GM18517 (cell line): ENCODE data around the gene ALDH16A1.

Source experiments
- ATAC-seq: cut with Tn5 transposase; IDR thresholded peaks from one replicate; pipeline ENCODE4 v1.9.1; 2021; ENCODE audit warnings: mild to moderate bottlenecking, moderate library complexity; ENCODE audit not compliant: unreplicated experiment

The ALDH16A1 gene

DNA sequence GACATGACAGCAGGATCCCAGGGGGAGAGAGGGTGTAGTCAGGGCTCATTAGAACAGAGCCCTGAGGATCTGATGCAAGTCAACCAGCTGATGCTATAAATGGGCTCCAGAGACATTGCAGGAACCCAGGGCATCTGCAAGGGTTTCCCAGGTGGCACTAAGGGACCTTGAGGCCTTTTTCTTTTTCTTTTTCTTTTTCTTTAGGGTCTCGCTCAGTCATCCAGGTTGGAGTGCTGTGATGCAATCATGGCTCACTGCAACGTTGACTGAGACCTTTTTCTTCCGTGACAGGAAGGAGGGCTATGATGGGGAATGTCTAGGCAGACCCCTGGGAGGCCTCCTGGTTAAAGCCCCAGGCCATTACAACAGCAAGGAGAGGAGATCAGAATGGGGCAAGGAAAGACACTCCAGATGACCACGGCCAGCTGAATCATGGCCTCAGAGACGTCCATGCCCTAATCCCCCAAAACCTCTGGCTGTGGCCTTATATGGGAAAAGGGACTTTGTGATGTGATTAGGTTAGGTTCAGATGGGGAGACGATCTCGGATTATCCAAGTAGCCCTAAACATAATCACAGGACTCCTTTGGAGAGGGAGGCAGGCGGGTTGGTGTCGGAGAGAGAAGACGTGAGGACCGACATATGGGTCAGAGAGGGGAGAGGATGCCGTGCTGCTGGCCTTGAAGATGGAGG, 54.9 kb downstream of the ALDH16A1 start:
- ATAC-seq = no peak

DNA sequence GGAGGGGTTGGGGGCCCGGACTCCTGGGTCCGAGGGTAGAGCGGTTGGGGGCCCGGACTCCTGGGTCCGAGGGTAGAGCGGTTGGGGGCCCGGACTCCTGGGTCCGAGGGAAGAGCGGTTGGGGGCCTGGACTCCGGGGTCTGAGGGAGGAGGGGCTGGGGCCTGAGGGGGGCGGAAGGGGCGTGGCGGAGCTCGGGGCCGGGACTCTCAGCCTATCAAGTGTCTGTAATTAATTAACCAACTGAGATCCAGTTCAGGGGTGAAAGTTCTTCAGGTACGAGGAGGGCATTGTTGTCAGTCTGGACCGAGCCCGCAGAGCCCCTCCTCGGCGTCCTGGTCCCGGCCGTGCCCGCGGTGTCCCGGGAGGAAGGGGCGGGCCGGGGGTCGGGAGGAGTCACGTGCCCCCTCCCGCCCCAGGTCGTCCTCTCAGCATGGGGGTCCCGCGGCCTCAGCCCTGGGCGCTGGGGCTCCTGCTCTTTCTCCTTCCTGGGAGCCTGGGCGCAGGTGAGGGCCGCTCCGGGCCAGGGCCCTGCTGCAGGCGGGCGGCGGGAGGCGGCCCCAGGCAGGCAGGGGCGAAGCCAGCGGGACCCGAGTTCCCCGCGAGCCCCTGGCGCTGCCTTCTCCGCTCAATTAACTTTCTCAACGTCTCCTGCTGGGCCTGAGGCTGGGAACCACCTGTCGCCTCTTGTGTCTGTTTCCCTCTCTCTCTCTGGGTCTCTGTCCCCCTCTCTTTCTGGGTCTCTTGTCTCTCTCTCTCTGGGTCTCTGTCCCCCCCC, 60.1 kb downstream of the ALDH16A1 start:
- ATAC-seq = no peak

DNA sequence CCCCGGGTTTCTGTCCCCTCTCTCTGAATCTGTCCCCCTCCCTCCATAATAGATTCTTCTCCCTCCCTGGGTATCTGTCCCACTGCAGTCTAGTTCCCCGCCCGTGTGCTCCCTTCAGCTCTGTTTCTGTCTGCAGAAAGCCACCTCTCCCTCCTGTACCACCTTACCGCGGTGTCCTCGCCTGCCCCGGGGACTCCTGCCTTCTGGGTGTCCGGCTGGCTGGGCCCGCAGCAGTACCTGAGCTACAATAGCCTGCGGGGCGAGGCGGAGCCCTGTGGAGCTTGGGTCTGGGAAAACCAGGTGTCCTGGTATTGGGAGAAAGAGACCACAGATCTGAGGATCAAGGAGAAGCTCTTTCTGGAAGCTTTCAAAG, 60.7 kb downstream of the ALDH16A1 start:
- ATAC-seq = no peak

- ATAC-seq = no peak
These were observed 61.1 kb downstream of the ALDH16A1 start for GRCh38 chr19:49514151-49514550.

GRCh38 chr19:49515767-49516166, 62.7 kb downstream of the ALDH16A1 start:
- ATAC-seq = no peak

GRCh38 chr19:49518033-49518432, 65.0 kb downstream of the ALDH16A1 start:
- ATAC-seq = no peak
